SK-N-MC (cell line): Measurements from ENCODE around the gene DCDC2C.

Experiments
- EZH2 ChIP-seq: fragments of 200-600 bp; sonication (generic); IDR thresholded peaks from one replicate; pipeline ENCODE4 v1.6.1; 2017; ENCODE audit warnings: antibody characterized with exemption
- POLR2AphosphoS5 ChIP-seq: IDR thresholded peaks from 2 replicates; pipeline ENCODE4 v1.6.1; 2012; ENCODE audit warnings: mild to moderate bottlenecking, low read depth, low read length, borderline replicate concordance

DNA sequence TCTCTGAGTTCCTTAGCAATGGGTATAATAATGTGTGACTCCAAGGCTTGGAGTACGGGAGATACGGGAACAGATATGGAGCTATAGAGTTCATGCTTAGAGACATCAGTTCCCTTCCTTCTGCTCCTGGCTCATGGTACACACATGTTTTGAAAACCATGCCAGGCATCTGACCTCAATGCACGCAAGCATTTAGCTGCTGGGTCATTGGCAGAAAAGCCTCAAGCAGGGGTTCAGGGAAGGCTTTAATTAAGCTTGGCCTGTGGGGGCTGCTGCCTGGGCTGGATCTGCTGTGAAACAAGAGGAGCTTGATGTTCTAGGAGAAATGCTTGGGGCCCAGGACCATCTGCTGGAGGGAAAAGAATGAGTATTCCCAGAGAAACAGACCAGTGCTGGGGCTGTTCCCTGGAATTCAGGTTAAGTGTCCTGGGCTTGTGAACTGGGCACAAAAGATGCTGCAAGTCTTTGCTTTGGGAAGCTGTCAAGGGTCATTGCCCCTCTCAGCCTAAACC lies 42.2 kb upstream of the DCDC2C start:
- TF ChIP-seq POLR2AphosphoS5 = no peak
- no peak for TF ChIP-seq EZH2
